ENCODE measurements around the gene WDFY2.

WDFY2 gene

DNA sequence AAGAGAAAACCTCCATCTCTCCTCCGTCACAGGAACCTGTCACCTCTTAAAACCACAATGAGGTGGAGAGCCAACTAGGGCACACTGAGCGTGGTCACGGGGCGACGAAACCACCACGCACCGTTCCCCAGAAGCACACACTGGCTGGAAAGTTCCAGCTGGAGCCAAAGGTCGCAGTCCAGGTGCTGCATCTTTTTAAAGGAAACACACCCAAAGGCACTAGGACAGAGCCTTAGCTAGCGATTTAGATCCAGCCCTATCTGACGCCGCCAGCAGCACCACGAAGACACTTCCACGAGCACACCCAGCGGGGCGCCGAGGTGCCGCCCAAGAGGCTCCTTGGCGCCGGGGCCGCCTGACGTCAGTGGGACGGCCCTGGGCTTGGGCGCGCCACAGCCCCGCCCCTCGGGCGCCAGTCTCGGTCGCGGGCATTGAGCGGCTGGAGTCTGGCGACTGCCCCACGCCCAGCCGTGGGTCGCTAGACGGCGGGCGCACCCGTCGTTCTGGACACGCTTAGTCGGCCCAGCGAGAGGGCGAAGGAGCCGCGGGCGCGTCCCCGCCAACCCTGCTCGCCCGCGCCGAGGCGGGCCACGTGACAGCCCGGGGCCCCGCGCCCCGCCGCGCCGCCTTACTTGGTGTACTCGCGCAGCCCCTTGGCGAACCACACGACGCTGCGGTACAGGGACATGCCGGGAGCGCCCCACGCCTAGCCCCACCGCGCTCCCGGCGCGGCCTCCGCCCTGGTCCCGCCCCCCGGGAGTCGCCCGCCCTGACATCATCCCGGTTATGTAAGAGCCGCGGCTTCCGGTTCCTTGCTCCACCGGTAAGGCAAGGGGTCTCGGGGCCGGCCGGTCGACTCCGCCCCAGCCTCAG lies 219.4 kb downstream of the WDFY2 start, which contains the start of gene DHRS12:
TSS of gene DHRS12 (minus strand) at position 742 of the 873 bp plus-strand sequence. CDS start 4,504 bp downstream, outside the sequence.
- peak; percentile 75 to 92 (median 84) for DNase-seq

DNA sequence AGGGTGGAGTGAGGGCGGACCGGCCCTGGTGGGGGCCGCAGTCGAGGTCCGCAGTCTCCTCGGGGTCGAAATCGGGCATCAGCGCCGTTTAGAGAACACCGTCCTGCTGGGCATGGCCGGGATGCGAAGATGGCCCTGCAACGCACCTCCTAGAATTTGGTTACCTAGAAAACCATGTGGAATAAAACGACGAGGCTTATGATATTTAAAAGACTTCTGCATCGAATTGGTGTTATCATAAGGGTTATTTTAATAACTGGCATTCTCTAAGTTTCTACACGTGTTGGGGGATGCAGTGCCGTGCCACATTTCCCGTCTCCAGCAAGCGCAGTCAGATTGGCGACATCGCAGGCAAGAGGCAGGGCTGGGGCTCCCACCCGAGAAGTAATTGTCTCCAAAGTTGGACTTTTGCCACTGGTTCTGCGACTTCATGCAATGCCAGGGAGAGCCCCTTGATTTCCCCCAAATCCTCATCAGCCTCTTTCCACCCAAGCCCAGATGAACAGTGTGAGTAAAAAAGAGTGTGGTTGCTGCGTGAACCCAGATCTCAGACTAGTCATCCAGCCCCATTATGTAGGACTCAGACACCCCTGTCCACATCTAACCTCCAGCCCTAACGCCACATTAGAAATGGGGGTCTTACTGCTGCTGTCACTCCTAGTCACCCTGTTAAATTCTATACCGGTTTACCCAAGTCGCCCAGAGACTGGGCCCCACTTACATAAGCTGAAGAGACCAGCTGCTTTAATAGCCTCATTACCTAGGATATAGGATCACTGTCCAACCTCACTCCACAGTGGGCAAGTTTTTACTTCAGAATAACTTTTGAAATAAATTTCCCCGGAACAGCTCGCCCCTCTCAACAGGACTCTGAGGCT lies 220.3 kb downstream of the WDFY2 start:
- DNase-seq = peak in 2 of 5 donors; percentile 29 to 36

DNA sequence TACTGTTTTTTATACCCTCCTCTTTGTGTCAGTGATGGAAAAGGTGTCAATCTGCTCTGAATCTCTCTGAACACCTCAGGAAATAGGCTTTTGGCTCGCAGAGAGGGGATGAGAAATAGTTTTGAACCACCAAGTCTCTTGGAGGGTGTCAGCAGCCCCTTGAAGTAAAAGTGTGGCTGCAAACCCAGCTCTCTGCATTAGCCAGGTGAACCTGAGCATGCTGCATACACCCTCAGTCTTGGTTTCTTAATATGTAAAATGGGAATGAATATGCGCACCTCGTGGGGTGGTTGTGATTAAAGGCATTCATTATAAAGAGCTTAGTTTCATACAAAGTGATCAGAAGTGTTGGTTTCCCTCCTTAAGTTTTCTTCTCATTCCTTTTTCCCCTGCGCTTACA lies 221.1 kb downstream of the WDFY2 start:
- no peak for DNase-seq

GRCh38 chr13:51805925-51806324 lies 221.7 kb downstream of the WDFY2 start:
- DNase-seq = no peak

DNA sequence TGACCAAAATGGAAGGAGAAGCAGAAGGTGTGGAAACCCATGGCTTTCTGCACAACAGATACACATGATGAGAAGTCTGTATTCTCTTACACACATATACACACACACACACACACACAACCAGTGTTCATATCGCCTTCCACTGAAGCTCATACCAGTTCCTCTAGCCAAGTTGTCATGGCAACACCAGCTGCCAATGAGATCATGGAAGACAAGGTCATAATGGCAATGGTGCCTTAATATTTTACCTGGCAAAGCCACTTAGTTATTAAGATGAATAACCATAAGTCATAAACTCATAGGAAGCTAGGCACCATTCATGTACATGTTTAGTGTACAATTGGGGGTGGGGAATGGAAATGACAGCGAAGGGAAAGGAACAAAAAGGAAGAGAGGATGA lies 222.3 kb downstream of the WDFY2 start:
- no peak for DNase-seq

DNA sequence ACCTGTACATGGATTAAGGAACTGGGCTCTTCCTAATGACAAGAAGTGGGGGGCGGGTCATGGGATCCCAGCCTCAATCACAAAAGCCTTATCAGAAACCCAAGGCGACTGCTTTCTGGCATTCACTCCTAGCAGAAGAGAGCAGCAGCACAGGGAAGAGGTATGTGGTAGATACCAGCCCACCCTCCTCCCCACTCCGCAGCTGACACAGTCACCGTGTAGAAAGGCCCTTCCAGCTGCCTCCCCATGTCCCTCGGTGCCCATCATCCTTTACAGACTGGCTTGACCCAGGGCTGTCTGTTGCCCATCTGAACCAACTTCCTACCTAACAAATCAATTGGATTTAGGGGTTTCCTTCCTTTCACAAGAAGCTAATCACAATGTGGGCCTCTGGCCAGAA lies 222.8 kb downstream of the WDFY2 start:
- DNase-seq = no peak

DNA sequence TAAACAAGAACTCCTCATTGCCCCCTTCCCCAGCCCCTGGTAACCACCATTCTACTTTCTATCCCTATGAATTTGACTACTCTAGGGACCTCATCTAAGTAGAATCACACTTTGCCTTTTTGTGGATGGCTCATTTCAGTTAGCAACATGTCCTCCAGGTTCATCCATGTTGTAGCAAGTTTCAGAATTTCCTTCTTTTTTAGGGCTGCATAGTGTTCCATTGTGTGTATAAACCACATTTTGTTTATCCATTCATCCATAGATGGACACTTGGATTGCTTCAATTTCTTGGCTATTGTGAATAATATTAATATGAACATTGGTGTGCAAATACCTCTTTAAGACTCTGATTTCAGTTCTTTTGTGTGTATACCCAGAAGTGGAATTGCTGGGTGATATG lies 224.5 kb downstream of the WDFY2 start:
- no peak for DNase-seq

GRCh38 chr13:51811046-51811445 lies 226.8 kb downstream of the WDFY2 start:
- no peak for DNase-seq

DNA sequence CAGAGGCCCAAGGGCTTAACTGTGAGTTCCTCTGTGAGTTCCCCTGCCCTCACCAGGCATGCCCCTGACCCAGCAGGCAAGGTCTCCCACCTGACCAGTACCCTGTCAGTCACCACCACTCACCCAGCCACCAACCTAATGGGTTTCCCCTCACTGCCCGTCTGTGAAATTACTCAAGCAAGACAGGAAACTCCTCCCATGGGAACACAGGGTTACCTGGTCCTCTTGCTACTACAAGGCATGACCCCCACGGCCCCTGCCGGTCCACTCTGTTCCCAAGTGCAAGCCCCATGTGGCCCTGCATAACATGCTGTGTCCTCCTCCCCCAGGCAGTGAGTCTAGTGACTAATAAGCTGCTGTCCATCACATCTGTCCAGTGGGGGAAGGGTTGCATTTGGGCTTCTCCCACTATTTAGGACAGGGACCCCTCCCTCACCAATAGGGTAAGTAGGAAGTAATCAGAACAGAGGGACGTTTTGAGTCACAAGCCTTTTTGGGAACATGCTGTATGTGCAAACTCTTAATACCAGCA lies 227.7 kb downstream of the WDFY2 start:
- DNase-seq = no peak

GRCh38 chr13:51814071-51814470 lies 229.8 kb downstream of the WDFY2 start:
- DNase-seq = no peak

- peak; percentile 39 to 72 (median 58) for DNase-seq
Observed at GRCh38 chr13:51814825-51815650, 230.8 kb downstream of the WDFY2 start.

- no peak for DNase-seq
Observed at GRCh38 chr13:51815848-51816247, 231.6 kb downstream of the WDFY2 start.

GRCh38 chr13:51816604-51817249 lies 232.5 kb downstream of the WDFY2 start:
- no peak for DNase-seq
